Measurements from ENCODE around the gene KIF19.

The KIF19 gene

GRCh38 chr17:74305865-74306654 is 20.0 kb upstream of the KIF19 start:
- no peak for FAIRE-seq

GRCh38 chr17:74307984-74308773 is 17.8 kb upstream of the KIF19 start:
- no peak for FAIRE-seq

GRCh38 chr17:74309902-74310301 is 16.1 kb upstream of the KIF19 start:
- FAIRE-seq: no peak

GRCh38 chr17:74314877-74315276 is 11.1 kb upstream of the KIF19 start:
- no peak for FAIRE-seq

GRCh38 chr17:74316220-74316619 is 9.8 kb upstream of the KIF19 start:
- FAIRE-seq: no peak

- no peak for FAIRE-seq
Observed at GRCh38 chr17:74317071-74317470, 9.0 kb upstream of the KIF19 start.

- no peak for FAIRE-seq
Observed at GRCh38 chr17:74318391-74318790, 7.6 kb upstream of the KIF19 start.

GRCh38 chr17:74324521-74324920 is 1.5 kb upstream of the KIF19 start:
- FAIRE-seq: no peak

- no peak for FAIRE-seq
Observed at GRCh38 chr17:74325376-74325742, 667 bp upstream of the KIF19 start.

- no peak for FAIRE-seq
Observed at GRCh38 chr17:74326506-74326905, 480 bp downstream of the KIF19 start.

GRCh38 chr17:74328487-74328886 is 2.5 kb downstream of the KIF19 start:
- FAIRE-seq: no peak

GRCh38 chr17:74329378-74329777 is 3.4 kb downstream of the KIF19 start:
- no peak for FAIRE-seq

GRCh38 chr17:74330446-74330845 is 4.4 kb downstream of the KIF19 start:
- FAIRE-seq: no peak

GRCh38 chr17:74332017-74332650 is 6.1 kb downstream of the KIF19 start:
- FAIRE-seq: no peak

GRCh38 chr17:74332763-74333283 is 6.8 kb downstream of the KIF19 start:
- FAIRE-seq: no peak

- FAIRE-seq: no peak
Observed at GRCh38 chr17:74334393-74335039, 8.5 kb downstream of the KIF19 start.

- FAIRE-seq: no peak
Observed at GRCh38 chr17:74335529-74336062, 9.6 kb downstream of the KIF19 start.

GRCh38 chr17:74336307-74336706 is 10.3 kb downstream of the KIF19 start:
- no peak for FAIRE-seq

GRCh38 chr17:74337834-74338500 is 11.9 kb downstream of the KIF19 start:
- no peak for FAIRE-seq

GRCh38 chr17:74339537-74340195 is 13.6 kb downstream of the KIF19 start:
- FAIRE-seq: no peak

- no peak for FAIRE-seq
Observed at GRCh38 chr17:74340470-74341023, 14.5 kb downstream of the KIF19 start.
